HepG2 (cell line): ENCODE measurements around the gene DSTYK. TPM values are rescaled to one million over a fixed set of nuclear protein-coding genes. Genes with fewer than 3 reads are reported as not detected.

ENCODE experiments used
- ATAC-seq: fragments of 200-7000 bp; cut with Tn5 transposase; 3 replicates; pipeline ENCODE4 v1.9.1; 2020; ENCODE audit warnings: mild to moderate bottlenecking, moderate library complexity
- BruUV-seq: library from RNA; stranded (reverse); fragments of 400-500 nt; replicated peaks from 2 replicates; lab custom pipeline; 2021; lab: Mats Ljungman, UMichigan
- CTCF ChIA-PET: fragments of 300-600 bp; formaldehyde crosslinking; extraction: SDS; loops from one replicate; lab custom pipeline; 2021; ENCODE audit warnings: low total read pairs, inconsistent platforms, low intra/inter-chr PET ratio; lab: Yijun Ruan, JAX
- POLR2A ChIA-PET: fragments of 350-600 bp; sonication (Branson Sonifier 250); formaldehyde crosslinking; loops from one replicate; lab custom pipeline; 2020; ENCODE audit warnings: antibody characterized with exemption, inconsistent platforms; lab: Yijun Ruan, JAX
- DNase-seq: peaks from one replicate; pipeline ENCODE4 v3.0.0-alpha.2; 2015; ENCODE audit warnings: low spot score
- FAIRE-seq: peaks from 3 replicates; lab custom pipeline; 2011; peaks lifted over from hg19 to GRCh38; lab: Jason Lieb, UNC
- H2AFZ ChIP-seq: one replicate; pipeline ENCODE4 v1.6.1; 2011; ENCODE audit warnings: low read length, inconsistent platforms
- H3K27ac ChIP-seq: fragments of 300-600 bp; 3 replicates; pipeline ENCODE4 v1.8.0; 2011; ENCODE audit warnings: mixed run types, mild to moderate bottlenecking, mixed read lengths, low read length, inconsistent platforms; ENCODE audit not compliant: insufficient read depth; ENCODE audit errors: extremely low read length
- H3K27me3 ChIP-seq, 2 experiments: fragments of 200-600 bp in 1 of 2; 2 replicates in 1 of 2; 3 replicates in 1 of 2; pipeline versions ENCODE4 v1.6.0 to v1.8.0; 2011; ENCODE audit warnings: low read length in 2 of 2, mild to moderate bottlenecking in 2 of 2, moderate library complexity in 2 of 2, inconsistent platforms in 1 of 2; ENCODE audit not compliant: insufficient read depth in 2 of 2, control insufficient read depth in 1 of 2
- H3K36me3 ChIP-seq, 2 experiments: fragments of 200-600 bp in 1 of 2; replicated peaks in 1 of 2; 2 replicates in 1 of 2; 3 replicates in 1 of 2; pipeline versions ENCODE4 v1.5.1 to v1.8.0; 2011; ENCODE audit warnings: low read length in 2 of 2, inconsistent platforms in 1 of 2; ENCODE audit not compliant: insufficient read depth in 2 of 2, control insufficient read depth in 1 of 2
- H3K4me1 ChIP-seq: 2 replicates; pipeline ENCODE4 v1.5.1; 2012; ENCODE audit warnings: low read length, inconsistent platforms; ENCODE audit not compliant: insufficient read depth
- H3K4me2 ChIP-seq: 2 replicates; pipeline ENCODE4 v1.6.0; 2011; ENCODE audit warnings: low read depth, low read length, inconsistent platforms
- H3K4me3 ChIP-seq, 3 experiments: fragments of 200-600 bp in 1 of 3; sonication (generic), shearing (Covaris generic) in 1 of 3; replicated peaks in 1 of 3; 2 replicates each; pipeline ENCODE4 v1.5.1; 2011 to 2016; ENCODE audit warnings: low read length in 3 of 3, inconsistent platforms in 2 of 3, low read depth in 2 of 3, mild to moderate bottlenecking in 2 of 3, control low read depth in 1 of 3, mixed read lengths in 1 of 3; ENCODE audit not compliant: insufficient read depth in 1 of 3
- H3K79me2 ChIP-seq: one replicate; pipeline ENCODE4 v1.6.1; 2011; ENCODE audit warnings: low read length, inconsistent platforms; ENCODE audit not compliant: insufficient read depth
- H3K9ac ChIP-seq: 2 replicates; pipeline ENCODE4 v1.6.0; 2011; ENCODE audit warnings: mild to moderate bottlenecking, low read depth, low read length, inconsistent platforms; ENCODE audit not compliant: insufficient read depth
- H3K9me3 ChIP-seq: 2 replicates; pipeline ENCODE4 v1.5.1; 2012; ENCODE audit warnings: mild to moderate bottlenecking, low read length
- H4K20me1 ChIP-seq: 2 replicates; pipeline ENCODE4 v1.6.0; 2011; ENCODE audit warnings: inconsistent platforms, mild to moderate bottlenecking, low read length, moderate library complexity; ENCODE audit not compliant: insufficient read depth
- ATF7 ChIP-seq, 2 experiments: fragments of 450-650 bp in 1 of 2; sonication (generic) in 1 of 2; formaldehyde crosslinking in 1 of 2; IDR thresholded peaks; 2 replicates each; pipeline versions ENCODE4 v1.4.0 to v1.6.1; 2016 to 2020; ENCODE audit warnings: antibody characterized with exemption in 1 of 2, mild to moderate bottlenecking in 1 of 2, missing genetic modification reagents in 1 of 2
- CREBL2 ChIP-seq: sonication (generic); formaldehyde crosslinking; IDR thresholded peaks from 2 replicates; pipeline ENCODE4 v1.8.1; 2023; ENCODE audit warnings: missing genetic modification reagents, mild to moderate bottlenecking, borderline replicate concordance
- GPN1 ChIP-seq: sonication (generic); formaldehyde crosslinking; IDR thresholded peaks from 2 replicates; pipeline ENCODE4 v1.5.1; 2020; ENCODE audit warnings: missing genetic modification reagents, borderline replicate concordance
- HMGXB3 ChIP-seq: sonication (generic); formaldehyde crosslinking; IDR thresholded peaks from 2 replicates; pipeline ENCODE4 v1.4.0; 2020; ENCODE audit warnings: missing genetic modification reagents, borderline replicate concordance
- KAT7 ChIP-seq: IDR thresholded peaks from 2 replicates; pipeline ENCODE4 v1.6.1; 2018; ENCODE audit warnings: borderline replicate concordance, missing compliant biosample characterization
- PBX2 ChIP-seq: IDR thresholded peaks from 2 replicates; pipeline ENCODE4 v1.6.1; 2016; ENCODE audit warnings: control low read depth
- SRSF4 ChIP-seq: fragments of 200-400 bp; formaldehyde crosslinking; IDR thresholded peaks from one replicate; pipeline ENCODE4 v1.6.1; 2018; ENCODE audit warnings: mild to moderate bottlenecking, low read depth, low read length, moderate library complexity; ENCODE audit not compliant: poor library complexity, severe bottlenecking
- SUZ12 ChIP-seq: fragments of 150-350 bp; IDR thresholded peaks from 2 replicates; pipeline ENCODE4 v1.6.1; 2014; ENCODE audit warnings: low read depth, low read length
- ZBTB1 ChIP-seq: sonication (generic); formaldehyde crosslinking; IDR thresholded peaks from 2 replicates; pipeline ENCODE4 v1.4.0; 2020; ENCODE audit warnings: missing genetic modification reagents, borderline replicate concordance
- ZNF34 ChIP-seq: sonication (generic); formaldehyde crosslinking; IDR thresholded peaks from 2 replicates; pipeline ENCODE4 v1.4.0; 2020; ENCODE audit warnings: mild to moderate bottlenecking, missing genetic modification reagents, borderline replicate concordance
- ZNF383 ChIP-seq: sonication (generic); formaldehyde crosslinking; IDR thresholded peaks from 2 replicates; pipeline ENCODE4 v1.4.0; 2020; ENCODE audit warnings: missing genetic modification reagents, mild to moderate bottlenecking, borderline replicate concordance
- ZNF484 ChIP-seq: sonication (generic); formaldehyde crosslinking; IDR thresholded peaks from 2 replicates; pipeline ENCODE4 v1.5.1; 2020; ENCODE audit warnings: mild to moderate bottlenecking, low read depth, missing genetic modification reagents, borderline replicate concordance
- ZNF780A ChIP-seq: sonication (generic); formaldehyde crosslinking; IDR thresholded peaks from 2 replicates; pipeline ENCODE4 v1.8.0; 2022; ENCODE audit warnings: mild to moderate bottlenecking, missing genetic modification reagents, moderate library complexity
- ZNF800 ChIP-seq: sonication (generic); formaldehyde crosslinking; IDR thresholded peaks from 2 replicates; pipeline ENCODE4 v1.4.0; 2020; ENCODE audit warnings: missing genetic modification reagents
- WGBS: methylation state at CpG from one replicate; pipeline ENCODE4 v1.1.6; 2017; ENCODE audit warnings: low lambda C conversion rate; 5-methylcytosine and 5-hydroxymethylcytosine counted together
- in situ Hi-C: cut with HindIII; loops from 2 replicates; pipeline ENCODE4 v1.10.0; 2017; ENCODE audit warnings: low pct_unique_long_range_greater_than_20kb; ENCODE audit not compliant: extremely low pct_ligation_motif_present
- intact Hi-C: fragments of 100-400 bp; cut with micrococcal nuclease; formaldehyde crosslinking; loops from one replicate; pipeline ENCODE4 v1.10.0; 2022; ENCODE audit not compliant: unreplicated experiment
- polyA plus RNA-seq, 8 experiments: library from polyadenylated mRNA; depleted of rRNA in 3 of 8; stranded (reverse) in 7 of 8; unstranded in 1 of 8; fragments of >200 nt; fragmentation: Illumina TruSeq in 4 of 8; extraction: Trizol in 4 of 8; gene quantifications; 2 replicates each; pipeline versions ENCODE4 v1.2.1 to v1.2.3, GENCODE V29; 2011 to 2016; ENCODE audit warnings: low read depth in 4 of 8, missing spikeins in 1 of 8, mixed read lengths in 1 of 8; ENCODE audit not compliant: insufficient read depth in 1 of 8
- total RNA-seq, 5 experiments: library from RNA; depleted of rRNA; stranded (reverse); fragments of >200 nt; fragmentation: Illumina TruSeq; extraction: Trizol; gene quantifications; 2 replicates each; pipeline ENCODE4 v1.2.3, GENCODE V29; 2016; ENCODE audit warnings: low read depth in 1 of 5

DSTYK gene
- total and polyA plus RNA-seq, 2 of the 13 experiments (the other 11 are each of a cell fraction or from before 2014, with no cell fraction given) = 2.6 to 4.8 TPM

- no peak for DNase-seq
- no peak overlapping the region for H3K27ac ChIP-seq
- H3K79me2 ChIP-seq = peaks cover 1% of the 10 kb centered on the region
- ATAC-seq = no peak
- no peaks in the 10 kb centered on the region for H3K4me1 ChIP-seq
- H4K20me1 ChIP-seq = no peaks in the 10 kb centered on the region
- no peak overlapping the region for H2AFZ ChIP-seq
- no peak overlapping the region for H3K4me3 ChIP-seq
- TF ChIP-seq CREBL2 (CRISPR knock-in tag) = no peak
- TF ChIP-seq ZNF34 (CRISPR knock-in tag) = no peak
- no peak for TF ChIP-seq KAT7
- no peak for TF ChIP-seq ZNF800
- TF ChIP-seq ATF7 (IDR thresholded peaks at IDR 0.05) = no peak
- TF ChIP-seq ATF7 (CRISPR knock-in tag; IDR thresholded peaks at IDR 0.05) = no peak
- TF ChIP-seq GPN1 (CRISPR knock-in tag) = no peak
- no peak for TF ChIP-seq SUZ12
- TF ChIP-seq ZNF484 (CRISPR knock-in tag) = no peak
- TF ChIP-seq ZNF383 (CRISPR knock-in tag) = no peak
- no peak for TF ChIP-seq ZBTB1 (CRISPR knock-in tag)
- no peak for TF ChIP-seq SRSF4
- TF ChIP-seq PBX2 = no peak
- no peak for TF ChIP-seq ZNF780A (CRISPR knock-in tag)
- TF ChIP-seq HMGXB3 = no peak
- TF ChIP-seq, all 625 proteins: peak for 0
- H3K27me3 ChIP-seq = no peaks in the 10 kb centered on the region
- no peak for FAIRE-seq
- in situ Hi-C loops = no loop called here
- CTCF ChIA-PET = no interaction called here
- H3K36me3 ChIP-seq = peaks cover 0 to 3% of the 10 kb centered on the region in 2 experiments; a peak in 2 of 5 replicates
- 68% methylated on average over 4 of the region's 4 CpGs for WGBS
- no peak overlapping the region for H3K4me2 ChIP-seq
- no peak overlapping the region for H3K9ac ChIP-seq
- POLR2A ChIA-PET = no interaction called here
- no TSS peak for BruUV-seq
- intact Hi-C loops = no loop called here
- no peaks in the 10 kb centered on the region for H3K9me3 ChIP-seq
These were observed 27.7 kb downstream of the DSTYK start for GRCh38 chr1:205183676-205184335.
